Panc1 (cell line): Measurements from ENCODE around the gene TPGS1. TPM values are rescaled to one million over a fixed set of nuclear protein-coding genes. Genes with fewer than 3 reads are reported as not detected.

Source experiments
- ATAC-seq: fragments of 200-7000 bp; cut with Tn5 transposase; 2 replicates; pipeline ENCODE4 v1.9.1; 2020; ENCODE audit warnings: mild to moderate bottlenecking, moderate library complexity
- BruUV-seq: library from RNA; stranded (reverse); fragments of 400-500 nt; replicated peaks from 2 replicates; lab custom pipeline; 2021; lab: Mats Ljungman, UMichigan
- CTCF ChIA-PET: fragments of 300-600 bp; sonication (Branson Sonifier 250); formaldehyde crosslinking; loops from one replicate; lab custom pipeline; 2022; ENCODE audit warnings: antibody characterized with exemption; lab: Charles Lee
- POLR2A ChIA-PET: fragments of 300-600 bp; sonication (Branson Sonifier 250); formaldehyde crosslinking; loops from one replicate; lab custom pipeline; 2022; ENCODE audit warnings: antibody characterized with exemption; lab: Charles Lee
- DNase-seq: peaks from one replicate; pipeline ENCODE4 v3.0.0-alpha.2; 2010; ENCODE audit warnings: low read depth, low spot score
- H3K27ac ChIP-seq: 2 replicates; pipeline ENCODE4 v1.5.1; 2011; ENCODE audit warnings: mild to moderate bottlenecking, low read length, inconsistent platforms
- H3K27me3 ChIP-seq: fragments of 200-500 bp; sonication (Bioruptor generic); 2 replicates; pipeline ENCODE4 v1.6.0; 2014; ENCODE audit warnings: low read length, inconsistent platforms; ENCODE audit not compliant: control insufficient read depth, insufficient read depth
- H3K36me3 ChIP-seq: fragments of 200-500 bp; sonication (Bioruptor generic); 2 replicates; pipeline ENCODE4 v1.5.1; 2014; ENCODE audit warnings: inconsistent platforms, mild to moderate bottlenecking, low read length, moderate library complexity; ENCODE audit not compliant: control insufficient read depth, insufficient read depth
- H3K4me1 ChIP-seq: 2 replicates; pipeline ENCODE4 v1.5.1; 2011; ENCODE audit warnings: inconsistent platforms, mild to moderate bottlenecking, low read length, moderate library complexity; ENCODE audit not compliant: control insufficient read depth, insufficient read depth
- H3K4me3 ChIP-seq, 2 experiments: 2 replicates each; pipeline ENCODE4 v1.5.1; 2011 to 2012; ENCODE audit warnings: low read depth in 2 of 2, low read length in 2 of 2, mild to moderate bottlenecking in 2 of 2, inconsistent platforms in 1 of 2, moderate library complexity in 1 of 2
- H3K9me3 ChIP-seq: fragments of 200-500 bp; sonication (Bioruptor generic); 2 replicates; pipeline ENCODE4 v1.5.1; 2014; ENCODE audit warnings: low read depth, mild to moderate bottlenecking, inconsistent platforms, low read length, moderate library complexity; ENCODE audit not compliant: control insufficient read depth, insufficient read depth
- CTCF ChIP-seq: fragments of 450-650 bp; IDR thresholded peaks from 2 replicates; pipeline ENCODE4 v1.5.1; 2017; ENCODE audit warnings: mild to moderate bottlenecking
- POLR2AphosphoS5 ChIP-seq: IDR thresholded peaks from 2 replicates; pipeline ENCODE4 v1.6.1; 2012; ENCODE audit warnings: mild to moderate bottlenecking, low read depth, low read length, moderate library complexity
- REST ChIP-seq, 2 experiments: IDR thresholded peaks; 2 replicates each; pipeline ENCODE4 v1.6.1; 2011 to 2012; ENCODE audit warnings: low read depth in 2 of 2, control low read depth in 1 of 2, low read length in 1 of 2, mild to moderate bottlenecking in 1 of 2, moderate library complexity in 1 of 2; ENCODE audit not compliant: insufficient read depth in 1 of 2
- SIN3A ChIP-seq: IDR thresholded peaks from 2 replicates; pipeline ENCODE4 v1.6.1; 2012; ENCODE audit warnings: low read depth, mild to moderate bottlenecking, low read length, moderate library complexity, borderline replicate concordance; ENCODE audit not compliant: insufficient read depth
- TCF7L2 ChIP-seq: IDR thresholded peaks from 2 replicates; pipeline ENCODE4 v1.6.1; 2011; ENCODE audit warnings: mild to moderate bottlenecking, low read depth, low read length, inconsistent platforms
- in situ Hi-C: cut with HindIII; loops from 2 replicates; pipeline ENCODE4 v1.10.0; 2016; ENCODE audit warnings: low sequenced_read_pairs, low pct_unique_long_range_greater_than_20kb
- intact Hi-C: fragments of 100-400 bp; cut with micrococcal nuclease; formaldehyde crosslinking; loops from one replicate; pipeline ENCODE4 v1.10.0; 2022; ENCODE audit not compliant: unreplicated experiment
- total RNA-seq: library from RNA; stranded (reverse); gene quantifications from one replicate; pipeline ENCODE4 v1.2.1, GENCODE V29; 2021; ENCODE audit not compliant: unreplicated experiment

Gene TPGS1
- total RNA-seq, 1 experiment from 2014 or later: 17.6 TPM

GRCh38 chr19:498977-499623 is 8.2 kb upstream of the TPGS1 start:
- BruUV-seq: no TSS peak
- no peak for ATAC-seq
- intact Hi-C loops: no loop called here

GRCh38 chr19:501646-502045 is 5.7 kb upstream of the TPGS1 start:
- ChIA-PET CTCF (no interaction called here), POLR2A (no interaction called here)
- Histone ChIP-seq H3K4me3 (no peak overlapping the region), H3K27ac (no peak overlapping the region), H3K9me3 (no peaks in the 10 kb centered on the region), H3K36me3 (no peaks in the 10 kb centered on the region), H3K27me3 (no peaks in the 10 kb centered on the region), H3K4me1 (peaks cover 3% of the 10 kb centered on the region; the same call in 1 of the 2 replicates)
- no peak for TF ChIP-seq POLR2AphosphoS5
- TF ChIP-seq REST (IDR thresholded peaks at IDR 0.05; ENCODE audit: insufficient read depth in 1 of 2, low read depth in 2 of 2, low read length in 1 of 2): no peak
- no peak for TF ChIP-seq CTCF
- no peak for TF ChIP-seq SIN3A
- TF ChIP-seq TCF7L2: no peak
- DNase-seq (no peak), ATAC-seq (no peak)
- no TSS peak for BruUV-seq
- in situ Hi-C loops: no loop called here
- intact Hi-C loops: no loop called here

More at GRCh38 chr19:498977-499623, 8.2 kb upstream of the TPGS1 start:
- no peaks in the 10 kb centered on the region for H3K27me3 ChIP-seq
- in situ Hi-C loops: no loop called here
- no peaks in the 10 kb centered on the region for H3K9me3 ChIP-seq
- no peak for DNase-seq
- no peaks in the 10 kb centered on the region for H3K36me3 ChIP-seq
- ChIA-PET CTCF (no interaction called here), POLR2A (no interaction called here)
- TF ChIP-seq TCF7L2 (no peak), CTCF (no peak), SIN3A (no peak), REST (IDR thresholded peaks at IDR 0.05; ENCODE audit: insufficient read depth in 1 of 2, low read depth in 2 of 2, low read length in 1 of 2) (no peak), POLR2AphosphoS5 (no peak)
- H3K27ac ChIP-seq: no peak overlapping the region
- H3K4me1 ChIP-seq: peaks cover 5% of the 10 kb centered on the region
- H3K4me3 ChIP-seq: no peak overlapping the region
